MCF 10A (cell line): ENCODE data around the gene YRDC. TPM values are rescaled to one million over a fixed set of nuclear protein-coding genes. Genes with fewer than 3 reads are reported as not detected.

Experiments
- BruUV-seq: library from RNA; stranded (reverse); fragments of 400-500 nt; replicated peaks from 2 replicates; lab custom pipeline; 2021; lab: Mats Ljungman, UMichigan
- CTCF ChIA-PET: fragments of 300-600 bp; sonication (Branson Sonifier 250); formaldehyde crosslinking; extraction: SDS; loops from one replicate; lab custom pipeline; 2021; ENCODE audit warnings: antibody characterized with exemption, inconsistent platforms; lab: Yijun Ruan, JAX
- POLR2A ChIA-PET: fragments of 300-600, 350-650 bp; sonication (Branson Sonifier 250); formaldehyde crosslinking; extraction: SDS; loops from one replicate; lab custom pipeline; 2020; ENCODE audit warnings: antibody characterized with exemption, inconsistent platforms; lab: Yijun Ruan, JAX
- DNase-seq: peaks from one replicate; pipeline ENCODE4 v3.0.0-alpha.2; 2018; ENCODE audit not compliant: unreplicated experiment
- H3K27ac Mint-ChIP-seq: one replicate; pipeline ENCODE4 v1.8.0; 2022; ENCODE audit warnings: mild to moderate bottlenecking, low read depth, mixed read lengths; ENCODE audit not compliant: unreplicated experiment
- H3K27me3 Mint-ChIP-seq: one replicate; pipeline ENCODE4 v1.8.0; 2022; ENCODE audit warnings: mixed read lengths; ENCODE audit not compliant: insufficient read depth, unreplicated experiment
- H3K36me3 Mint-ChIP-seq: one replicate; pipeline ENCODE4 v1.8.0; 2022; ENCODE audit warnings: mild to moderate bottlenecking, moderate library complexity, mixed read lengths; ENCODE audit not compliant: insufficient read depth, unreplicated experiment
- H3K4me1 Mint-ChIP-seq: one replicate; pipeline ENCODE4 v1.8.0; 2022; ENCODE audit warnings: mixed read lengths; ENCODE audit not compliant: insufficient read depth, unreplicated experiment
- H3K4me3 Mint-ChIP-seq: one replicate; pipeline ENCODE4 v1.8.0; 2022; ENCODE audit warnings: mild to moderate bottlenecking, moderate library complexity, mixed read lengths; ENCODE audit not compliant: unreplicated experiment
- H3K9me3 Mint-ChIP-seq: one replicate; pipeline ENCODE4 v1.8.0; 2022; ENCODE audit warnings: mixed read lengths; ENCODE audit not compliant: unreplicated experiment
- intact Hi-C: fragments of 100-400 bp; cut with micrococcal nuclease; formaldehyde crosslinking; loops from 2 replicates; pipeline ENCODE4 v1.14.1; 2022
- total RNA-seq: library from RNA; stranded (reverse); gene quantifications from 2 replicates; pipeline ENCODE4 v1.2.3, GENCODE V29; 2022
- TF ChIP-seq, protein P1 (sequence below): fragments of 200-600 bp; IDR thresholded peaks from one replicate; pipeline ENCODE4 v1.8.0; 2022; ENCODE audit warnings: antibody characterized with exemption, mild to moderate bottlenecking; ENCODE audit not compliant: unreplicated experiment

The YRDC gene
- total RNA-seq, 1 experiment from 2014 or later, result 41.5 TPM

DNA sequence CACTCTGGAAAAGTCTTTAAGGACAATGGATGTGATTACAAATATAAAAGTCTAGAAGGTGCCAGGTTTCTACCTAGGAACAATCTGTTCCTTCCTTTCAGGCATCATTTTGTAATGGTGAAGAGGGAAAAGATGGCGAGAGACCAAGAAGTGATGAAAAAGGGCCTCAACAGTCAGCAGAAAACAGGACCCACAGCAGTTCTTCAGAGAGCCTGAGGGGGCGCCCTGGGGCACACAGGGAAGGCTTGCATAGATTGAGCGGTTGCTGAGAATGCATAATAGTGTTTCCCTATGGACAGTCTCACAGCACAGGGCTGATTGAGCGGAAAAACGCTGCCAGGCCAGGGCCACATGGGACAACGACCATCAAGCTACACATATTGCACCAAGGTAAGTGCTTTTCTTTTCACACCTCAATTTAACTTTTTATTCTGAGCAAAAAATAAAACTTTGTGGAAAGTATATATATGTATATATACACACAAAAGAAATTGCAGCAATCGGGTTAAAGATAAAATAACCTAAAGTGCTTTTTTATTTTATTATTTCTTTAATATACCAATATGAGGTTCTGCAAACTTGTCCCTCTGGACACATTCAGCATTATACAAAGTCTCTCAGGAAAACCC lies 3.1 kb upstream of the YRDC start:
- Mint-ChIP-seq H3K4me3 (peak overlapping the region; percentile 40), H3K9me3 (no peaks in the 10 kb centered on the region), H3K4me1 (peaks cover 10% of the 10 kb centered on the region), H3K27me3 (no peaks in the 10 kb centered on the region), H3K36me3 (peaks cover 59% of the 10 kb centered on the region), H3K27ac (no peak overlapping the region)
- ChIA-PET POLR2A (interaction anchor here (0.6 to 1.6 kb wide), 2 partner anchors 15 to 51 kb away, joined by 3 to 5 read pairs; no protein-coding TSS in a partner anchor), CTCF (interaction anchor here (1.0 kb wide), 1 partner anchor 15 kb away, joined by 3 read pairs; no protein-coding TSS in a partner anchor)
- no TSS peak for BruUV-seq
- intact Hi-C loops, result loop anchor here (1.0 to 10.0 kb wide), 3 partner anchors 48 to 164 kb away; partner anchors contain the start of gene MTF1
- TF ChIP-seq, protein P1, sequence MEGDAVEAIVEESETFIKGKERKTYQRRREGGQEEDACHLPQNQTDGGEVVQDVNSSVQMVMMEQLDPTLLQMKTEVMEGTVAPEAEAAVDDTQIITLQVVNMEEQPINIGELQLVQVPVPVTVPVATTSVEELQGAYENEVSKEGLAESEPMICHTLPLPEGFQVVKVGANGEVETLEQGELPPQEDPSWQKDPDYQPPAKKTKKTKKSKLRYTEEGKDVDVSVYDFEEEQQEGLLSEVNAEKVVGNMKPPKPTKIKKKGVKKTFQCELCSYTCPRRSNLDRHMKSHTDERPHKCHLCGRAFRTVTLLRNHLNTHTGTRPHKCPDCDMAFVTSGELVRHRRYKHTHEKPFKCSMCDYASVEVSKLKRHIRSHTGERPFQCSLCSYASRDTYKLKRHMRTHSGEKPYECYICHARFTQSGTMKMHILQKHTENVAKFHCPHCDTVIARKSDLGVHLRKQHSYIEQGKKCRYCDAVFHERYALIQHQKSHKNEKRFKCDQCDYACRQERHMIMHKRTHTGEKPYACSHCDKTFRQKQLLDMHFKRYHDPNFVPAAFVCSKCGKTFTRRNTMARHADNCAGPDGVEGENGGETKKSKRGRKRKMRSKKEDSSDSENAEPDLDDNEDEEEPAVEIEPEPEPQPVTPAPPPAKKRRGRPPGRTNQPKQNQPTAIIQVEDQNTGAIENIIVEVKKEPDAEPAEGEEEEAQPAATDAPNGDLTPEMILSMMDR, result peak; percentile 80
- peak; percentile 87 for DNase-seq

DNA sequence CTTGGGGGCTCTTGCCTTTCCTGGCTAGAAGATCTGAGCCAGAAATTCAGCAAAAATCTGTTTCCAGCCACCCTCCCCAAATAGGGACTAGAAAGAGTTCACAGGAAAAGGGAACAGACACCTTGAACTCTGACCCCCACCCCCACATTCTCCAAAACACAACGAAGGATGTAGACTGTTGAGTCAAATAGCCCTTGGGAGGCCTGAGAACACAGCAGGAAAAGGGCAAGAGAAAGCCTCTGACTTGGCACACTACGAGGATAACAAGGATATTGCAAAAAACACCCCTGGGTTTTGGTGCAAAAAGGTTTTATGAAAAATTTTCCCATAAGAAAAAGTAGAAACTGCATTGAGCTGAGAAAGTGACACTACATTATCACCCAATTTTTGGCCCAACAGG lies 1.9 kb upstream of the YRDC start:
- intact Hi-C loops, result loop anchor here (10.0 kb wide), 2 partner anchors 165 to 335 kb away; partner anchors contain the start of gene ZC3H12A
- ChIA-PET CTCF (interaction anchor here (0.7 kb wide), 1 partner anchor 50 kb away, joined by 3 read pairs; no protein-coding TSS in a partner anchor), POLR2A (no interaction called here)

DNA sequence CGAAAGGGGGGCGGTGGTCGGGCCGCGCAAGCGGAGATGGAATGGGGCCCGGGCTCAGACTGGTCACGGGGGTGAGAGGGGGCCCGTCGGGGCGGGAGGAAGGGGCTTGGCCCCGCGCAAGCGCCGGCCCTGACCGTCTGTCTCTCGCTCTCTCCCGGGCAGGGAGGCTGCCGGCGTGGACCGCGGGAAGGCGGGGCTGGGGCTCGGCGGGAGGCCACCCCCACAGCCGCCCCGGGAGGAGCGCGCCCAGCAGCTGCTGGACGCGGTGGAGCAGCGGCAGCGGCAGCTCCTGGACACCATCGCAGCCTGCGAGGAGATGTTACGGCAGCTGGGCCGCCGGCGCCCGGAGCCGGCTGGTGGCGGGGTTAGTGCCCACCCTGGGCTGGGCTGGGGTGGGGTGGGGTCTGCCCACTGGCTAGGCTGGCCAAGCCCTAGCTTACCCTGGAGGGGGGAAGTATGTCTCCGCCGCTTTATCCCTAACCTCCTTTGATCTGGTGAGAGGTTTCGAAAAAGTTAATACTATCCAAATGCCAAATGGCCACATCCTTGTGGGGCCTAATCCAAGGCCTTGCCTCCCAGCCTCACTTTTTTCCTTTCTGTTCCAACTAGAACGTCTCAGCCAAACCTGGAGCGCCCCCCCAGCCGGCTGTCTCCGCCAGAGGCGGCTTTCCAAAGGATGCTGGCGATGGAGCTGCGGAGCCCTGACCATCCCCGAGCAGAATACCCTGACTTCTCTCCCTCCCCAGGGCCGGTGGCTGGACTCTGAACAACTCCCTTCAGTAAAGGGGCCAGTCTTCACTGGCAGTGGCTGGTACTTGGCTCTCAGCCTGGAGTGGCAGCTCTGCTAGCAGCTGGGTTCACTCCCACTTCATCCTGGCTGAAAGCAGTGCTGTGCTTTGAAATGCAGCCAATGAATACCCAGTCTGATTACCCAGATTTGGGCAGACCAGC lies 636 bp upstream of the YRDC start:
- POLR2A ChIA-PET, result interaction anchor here (0.6 to 4.3 kb wide), 32 partner anchors 9 to 1652 kb away, joined by 3 to 99 read pairs (median 4); partner anchors contain the start of genes CDCA8, MANEAL, MEAF6 and MTF1
- BruUV-seq, result TSS peak; percentile 73

More for the DNA sequence above, 1.9 kb upstream of the YRDC start:
- Mint-ChIP-seq H3K36me3 (peaks cover 70% of the 10 kb centered on the region), H3K4me1 (peaks cover 10% of the 10 kb centered on the region), H3K27ac (no peak overlapping the region), H3K9me3 (no peaks in the 10 kb centered on the region), H3K27me3 (no peaks in the 10 kb centered on the region), H3K4me3 (no peak overlapping the region)
- no TSS peak for BruUV-seq
- no peak for DNase-seq
- TF ChIP-seq, protein P1, result no peak

More for the DNA sequence above, 636 bp upstream of the YRDC start:
- Mint-ChIP-seq H3K27me3 (no peaks in the 10 kb centered on the region), H3K9me3 (no peaks in the 10 kb centered on the region), H3K4me1 (peaks cover 10% of the 10 kb centered on the region), H3K36me3 (peaks cover 77% of the 10 kb centered on the region), H3K27ac (peak overlapping the region; percentile 96), H3K4me3 (peak overlapping the region; percentile 89)
- DNase-seq, result peak; percentile 67
- TF ChIP-seq, protein P1, result no peak
- CTCF ChIA-PET, result interaction anchor here (0.7 to 4.7 kb wide), 7 partner anchors 9 to 206 kb away, joined by 3 to 29 read pairs (median 3); partner anchors contain the start of gene MTF1
- intact Hi-C loops, result loop anchor here (10.0 kb wide), 1 partner anchor 334 kb away; the partner anchor contains the start of gene ZC3H12A
